Measurements from ENCODE around the gene UNC79. TPM values are rescaled to one million over a fixed set of nuclear protein-coding genes. Genes with fewer than 3 reads are reported as not detected.

Gene UNC79
- total RNA-seq, 1 donor = under 0.01 TPM

- Histone ChIP-seq H3K79me2 (ENCODE audit: insufficient read depth, low read length) (no peaks in the 10 kb centered on the region), H4K20me1 (ENCODE audit: insufficient read depth, low read length) (no peaks in the 10 kb centered on the region), H3K4me2 (ENCODE audit: insufficient read depth, low read length) (no peak overlapping the region), H3K36me3 (ENCODE audit: insufficient read depth, low read length) (no peaks in the 10 kb centered on the region), H2AFZ (ENCODE audit: low read length) (no peak overlapping the region), H3K4me3 (ENCODE audit: insufficient read depth, low read length) (no peak overlapping the region), H3K9me3 (ENCODE audit: low read depth, low read length) (no peaks in the 10 kb centered on the region), H3K4me1 (ENCODE audit: insufficient read depth, low read length) (no peaks in the 10 kb centered on the region), H3K27me3 (ENCODE audit: insufficient read depth, low read length) (no peaks in the 10 kb centered on the region), H3K27ac (ENCODE audit: low read depth, low read length) (no peak overlapping the region)
- TF ChIP-seq CTCF (IDR thresholded peaks at IDR 0.05; ENCODE audit: extremely low read depth, low read depth, low read length) = no peak
- DNase-seq (ENCODE audit: insufficient read length, low spot score, missing footprints) = no peak
Measured at GRCh38 chr14:93654599-93654998, 223.9 kb downstream of the UNC79 start.

GRCh38 chr14:93655078-93655750, 224.5 kb downstream of the UNC79 start:
- H3K4me2 ChIP-seq (ENCODE audit: insufficient read depth, low read length) = no peak overlapping the region
- no peaks in the 10 kb centered on the region for H3K9me3 ChIP-seq (ENCODE audit: low read depth, low read length)
- H3K79me2 ChIP-seq (ENCODE audit: insufficient read depth, low read length) = no peaks in the 10 kb centered on the region
- H3K4me3 ChIP-seq (ENCODE audit: insufficient read depth, low read length) = no peak overlapping the region
- no peak for DNase-seq (ENCODE audit: insufficient read length, low spot score, missing footprints)
- H2AFZ ChIP-seq (ENCODE audit: low read length) = no peak overlapping the region
- H3K27me3 ChIP-seq (ENCODE audit: insufficient read depth, low read length) = no peaks in the 10 kb centered on the region
- no peak overlapping the region for H3K27ac ChIP-seq (ENCODE audit: low read depth, low read length)
- no peaks in the 10 kb centered on the region for H3K4me1 ChIP-seq (ENCODE audit: insufficient read depth, low read length)
- no peaks in the 10 kb centered on the region for H3K36me3 ChIP-seq (ENCODE audit: insufficient read depth, low read length)
- peak; percentile 63 for TF ChIP-seq CTCF (IDR thresholded peaks at IDR 0.05; ENCODE audit: extremely low read depth, low read depth, low read length)
- H4K20me1 ChIP-seq (ENCODE audit: insufficient read depth, low read length) = no peaks in the 10 kb centered on the region

GRCh38 chr14:93657875-93658274, 227.1 kb downstream of the UNC79 start:
- no peak for DNase-seq (ENCODE audit: insufficient read length, low spot score, missing footprints)
- Histone ChIP-seq H3K4me3 (ENCODE audit: insufficient read depth, low read length) (no peak overlapping the region), H3K27ac (ENCODE audit: low read depth, low read length) (no peak overlapping the region), H2AFZ (ENCODE audit: low read length) (no peak overlapping the region), H3K79me2 (ENCODE audit: insufficient read depth, low read length) (no peaks in the 10 kb centered on the region), H4K20me1 (ENCODE audit: insufficient read depth, low read length) (no peaks in the 10 kb centered on the region), H3K9me3 (ENCODE audit: low read depth, low read length) (no peaks in the 10 kb centered on the region), H3K4me1 (ENCODE audit: insufficient read depth, low read length) (no peaks in the 10 kb centered on the region), H3K27me3 (ENCODE audit: insufficient read depth, low read length) (no peaks in the 10 kb centered on the region), H3K36me3 (ENCODE audit: insufficient read depth, low read length) (no peaks in the 10 kb centered on the region), H3K4me2 (ENCODE audit: insufficient read depth, low read length) (no peak overlapping the region)
- TF ChIP-seq CTCF (IDR thresholded peaks at IDR 0.05; ENCODE audit: extremely low read depth, low read depth, low read length) = no peak

- no peak overlapping the region for H3K4me2 ChIP-seq (ENCODE audit: insufficient read depth, low read length)
- H3K27ac ChIP-seq (ENCODE audit: low read depth, low read length) = no peak overlapping the region
- no peaks in the 10 kb centered on the region for H4K20me1 ChIP-seq (ENCODE audit: insufficient read depth, low read length)
- no peaks in the 10 kb centered on the region for H3K36me3 ChIP-seq (ENCODE audit: insufficient read depth, low read length)
- no peaks in the 10 kb centered on the region for H3K27me3 ChIP-seq (ENCODE audit: insufficient read depth, low read length)
- no peak for TF ChIP-seq CTCF (IDR thresholded peaks at IDR 0.05; ENCODE audit: extremely low read depth, low read depth, low read length)
- no peak overlapping the region for H3K4me3 ChIP-seq (ENCODE audit: insufficient read depth, low read length)
- H3K79me2 ChIP-seq (ENCODE audit: insufficient read depth, low read length) = no peaks in the 10 kb centered on the region
- no peak overlapping the region for H2AFZ ChIP-seq (ENCODE audit: low read length)
- no peaks in the 10 kb centered on the region for H3K4me1 ChIP-seq (ENCODE audit: insufficient read depth, low read length)
- H3K9me3 ChIP-seq (ENCODE audit: low read depth, low read length) = no peaks in the 10 kb centered on the region
- DNase-seq (ENCODE audit: insufficient read length, low spot score, missing footprints) = no peak
Measured at GRCh38 chr14:93663317-93663716, 232.6 kb downstream of the UNC79 start.

All from osteoblast (primary cell).